Parathyroid adenoma (tissue), 2 donors: ENCODE data around the gene BICD1.

ENCODE experiments used
- H2AFZ ChIP-seq: fragments of 300-600 bp; sonication (generic); one replicate; pipeline ENCODE4 v1.7.0; 2017; ENCODE audit warnings: antibody characterized with exemption, mild to moderate bottlenecking
- H3K27ac ChIP-seq: fragments of 300-600 bp; sonication (generic); one replicate; pipeline ENCODE4 v1.7.0; 2017
- H3K27me3 ChIP-seq: fragments of 300-600 bp; sonication (generic); one replicate; pipeline ENCODE4 v1.7.0; 2017; ENCODE audit warnings: low read length; ENCODE audit not compliant: control insufficient read depth, insufficient read depth
- H3K36me3 ChIP-seq: fragments of 300-600 bp; sonication (generic); one replicate; pipeline ENCODE4 v1.7.0; 2017; ENCODE audit warnings: low read length; ENCODE audit not compliant: control insufficient read depth, insufficient read depth
- H3K4me1 ChIP-seq: fragments of 300-600 bp; sonication (generic); one replicate; pipeline ENCODE4 v1.7.0; 2017; ENCODE audit warnings: control low read depth
- H3K4me2 ChIP-seq: fragments of 300-600 bp; sonication (generic); one replicate; pipeline ENCODE4 v1.7.0; 2017; ENCODE audit warnings: low read length
- H3K4me3 ChIP-seq: fragments of 300-600 bp; sonication (generic); one replicate; pipeline ENCODE4 v1.7.0; 2017; ENCODE audit warnings: low read depth, low read length
- H3K79me2 ChIP-seq: fragments of 300-600 bp; sonication (generic); one replicate; pipeline ENCODE4 v1.7.0; 2017; ENCODE audit warnings: control low read depth
- H3K9ac ChIP-seq: fragments of 300-600 bp; sonication (generic); one replicate; pipeline ENCODE4 v1.7.0; 2017; ENCODE audit warnings: mild to moderate bottlenecking
- H3K9me3 ChIP-seq: fragments of 300-600 bp; sonication (generic); one replicate; pipeline ENCODE4 v1.7.0; 2017; ENCODE audit warnings: low read length; ENCODE audit not compliant: control insufficient read depth
- TF ChIP-seq, protein P1 (sequence below): fragments of 300-600 bp; sonication (generic); IDR thresholded peaks from one replicate; pipeline ENCODE4 v1.7.0; 2017; ENCODE audit warnings: antibody characterized with exemption, mild to moderate bottlenecking
- donor health status: primary hyperparathyroidism.

Gene BICD1

DNA sequence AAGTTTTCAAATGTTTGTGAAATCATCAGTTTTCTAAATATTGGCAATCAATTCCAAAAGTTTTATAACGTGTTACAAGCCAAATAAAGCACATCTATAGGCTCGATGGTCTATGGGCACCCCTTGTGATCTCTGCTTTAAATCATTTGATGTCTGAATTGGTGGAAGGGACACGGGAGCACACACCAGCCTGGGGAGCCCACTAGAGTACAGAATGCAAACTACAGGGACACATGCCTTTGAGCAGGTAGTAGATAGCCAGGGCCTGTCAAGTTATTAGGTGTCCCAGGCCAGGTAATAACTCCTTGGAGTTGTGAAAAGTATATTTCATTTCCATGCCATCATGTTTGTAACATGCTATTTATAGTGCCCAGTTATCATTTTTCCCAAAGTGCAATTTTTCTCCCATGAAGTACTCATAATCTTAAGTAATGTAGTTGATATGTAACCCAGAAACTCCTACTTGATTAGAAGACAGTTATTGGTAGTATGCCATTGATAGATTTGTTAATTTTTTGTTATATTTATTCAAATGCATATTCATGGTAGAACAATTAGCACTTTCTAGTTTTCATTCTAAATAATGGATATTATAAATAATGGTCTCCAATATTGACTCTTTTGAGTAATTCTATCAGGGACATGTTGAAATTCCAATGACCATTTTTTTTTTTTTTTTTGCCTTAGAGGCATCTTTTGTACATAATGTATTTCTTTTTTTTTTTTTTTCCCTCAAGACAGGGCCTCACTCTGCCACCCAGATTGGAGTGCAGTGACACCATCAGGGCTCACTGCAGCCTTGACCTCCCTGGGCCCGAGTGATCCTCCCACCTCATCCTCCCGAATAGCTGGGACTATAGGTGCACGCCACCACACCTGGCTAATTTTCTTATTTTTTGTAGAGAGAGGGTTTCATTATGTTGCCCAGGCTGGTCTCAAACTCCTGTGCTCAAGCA, 195.8 kb downstream of the BICD1 start:
- Histone ChIP-seq H3K79me2 (no peaks in the 10 kb centered on the region), H3K27me3 (no peaks in the 10 kb centered on the region), H3K4me2 (no peak overlapping the region), H3K4me1 (no peaks in the 10 kb centered on the region), H3K4me3 (no peak overlapping the region), H3K9me3 (no peaks in the 10 kb centered on the region), H3K27ac (no peak overlapping the region), H3K36me3 (no peaks in the 10 kb centered on the region), H2AFZ (no peak overlapping the region), H3K9ac (no peak overlapping the region)
- TF ChIP-seq, protein P1, sequence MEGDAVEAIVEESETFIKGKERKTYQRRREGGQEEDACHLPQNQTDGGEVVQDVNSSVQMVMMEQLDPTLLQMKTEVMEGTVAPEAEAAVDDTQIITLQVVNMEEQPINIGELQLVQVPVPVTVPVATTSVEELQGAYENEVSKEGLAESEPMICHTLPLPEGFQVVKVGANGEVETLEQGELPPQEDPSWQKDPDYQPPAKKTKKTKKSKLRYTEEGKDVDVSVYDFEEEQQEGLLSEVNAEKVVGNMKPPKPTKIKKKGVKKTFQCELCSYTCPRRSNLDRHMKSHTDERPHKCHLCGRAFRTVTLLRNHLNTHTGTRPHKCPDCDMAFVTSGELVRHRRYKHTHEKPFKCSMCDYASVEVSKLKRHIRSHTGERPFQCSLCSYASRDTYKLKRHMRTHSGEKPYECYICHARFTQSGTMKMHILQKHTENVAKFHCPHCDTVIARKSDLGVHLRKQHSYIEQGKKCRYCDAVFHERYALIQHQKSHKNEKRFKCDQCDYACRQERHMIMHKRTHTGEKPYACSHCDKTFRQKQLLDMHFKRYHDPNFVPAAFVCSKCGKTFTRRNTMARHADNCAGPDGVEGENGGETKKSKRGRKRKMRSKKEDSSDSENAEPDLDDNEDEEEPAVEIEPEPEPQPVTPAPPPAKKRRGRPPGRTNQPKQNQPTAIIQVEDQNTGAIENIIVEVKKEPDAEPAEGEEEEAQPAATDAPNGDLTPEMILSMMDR: peak; percentile 22

DNA sequence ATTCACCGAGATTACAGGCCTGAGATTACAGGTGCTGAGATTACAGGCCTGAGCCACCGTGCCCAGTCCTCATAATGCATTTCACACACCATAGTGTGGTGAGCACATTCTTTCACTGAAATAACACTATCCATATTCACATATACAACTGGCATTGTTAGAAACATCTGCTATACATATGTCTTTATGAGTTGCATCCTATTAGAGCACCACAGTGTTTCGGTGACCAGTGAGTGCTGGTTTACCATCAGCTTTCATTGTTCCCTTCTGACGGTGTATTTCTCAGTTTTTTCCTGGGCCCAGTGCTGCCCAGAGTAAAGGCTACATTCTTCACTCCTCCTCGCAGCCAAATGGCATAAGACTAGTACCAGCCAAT, 196.5 kb downstream of the BICD1 start:
- H3K36me3 ChIP-seq: no peaks in the 10 kb centered on the region
- H3K27me3 ChIP-seq: no peaks in the 10 kb centered on the region
- no peak overlapping the region for H3K27ac ChIP-seq
- H3K4me1 ChIP-seq: no peaks in the 10 kb centered on the region
- H3K4me2 ChIP-seq: no peak overlapping the region
- H3K9me3 ChIP-seq: no peaks in the 10 kb centered on the region
- no peak overlapping the region for H3K4me3 ChIP-seq
- H3K9ac ChIP-seq: no peak overlapping the region
- H2AFZ ChIP-seq: no peak overlapping the region
- H3K79me2 ChIP-seq: no peaks in the 10 kb centered on the region
- TF ChIP-seq, protein P1: no peak

DNA sequence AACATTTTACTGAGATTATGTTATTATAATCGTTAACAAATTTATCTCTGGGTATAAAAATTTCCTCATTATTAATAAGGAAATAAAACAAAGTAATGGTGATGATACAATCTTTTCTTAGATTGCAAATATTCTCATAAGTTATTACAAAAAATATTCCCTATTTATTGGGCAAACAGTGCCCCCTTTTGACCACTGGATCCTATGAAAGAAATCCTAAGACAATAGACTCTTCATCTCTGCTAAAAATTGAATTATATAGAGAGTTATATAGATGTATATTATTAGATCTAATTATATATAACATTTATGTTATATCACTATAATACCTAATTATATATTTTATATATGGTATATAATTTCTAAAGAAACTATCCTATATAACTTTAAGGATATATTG, 198.5 kb downstream of the BICD1 start:
- no peak overlapping the region for H3K27ac ChIP-seq
- no peaks in the 10 kb centered on the region for H3K36me3 ChIP-seq
- H3K27me3 ChIP-seq: no peaks in the 10 kb centered on the region
- no peak overlapping the region for H2AFZ ChIP-seq
- peaks cover 4% of the 10 kb centered on the region for H3K4me1 ChIP-seq
- no peaks in the 10 kb centered on the region for H3K79me2 ChIP-seq
- H3K9ac ChIP-seq: no peak overlapping the region
- no peaks in the 10 kb centered on the region for H3K9me3 ChIP-seq
- TF ChIP-seq, protein P1: peak; percentile 57
- no peak overlapping the region for H3K4me2 ChIP-seq
- no peak overlapping the region for H3K4me3 ChIP-seq

DNA sequence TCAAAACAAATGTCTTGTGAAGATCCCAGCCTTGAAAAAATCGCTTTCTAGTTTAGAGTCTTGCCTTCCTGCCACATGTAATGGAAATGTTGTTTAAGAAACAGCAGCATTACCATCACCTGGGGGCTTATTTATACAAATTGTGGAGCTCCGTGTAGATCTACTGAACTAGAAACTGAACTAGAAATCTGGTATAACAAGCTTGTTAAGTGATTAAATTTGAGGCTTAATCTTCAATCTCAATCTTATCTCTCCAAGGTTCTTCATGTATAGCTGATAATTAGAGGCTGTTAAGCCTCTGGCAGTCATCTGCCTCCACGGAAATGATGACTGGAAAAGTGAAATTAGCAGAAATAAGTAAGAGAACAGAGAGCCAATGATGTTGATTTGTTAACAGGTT, 200.7 kb downstream of the BICD1 start:
- no peak overlapping the region for H3K9ac ChIP-seq
- H3K27me3 ChIP-seq: no peaks in the 10 kb centered on the region
- peaks cover 4% of the 10 kb centered on the region for H3K4me1 ChIP-seq
- no peaks in the 10 kb centered on the region for H3K79me2 ChIP-seq
- H3K4me3 ChIP-seq: no peak overlapping the region
- H2AFZ ChIP-seq: no peak overlapping the region
- H3K4me2 ChIP-seq: no peak overlapping the region
- TF ChIP-seq, protein P1: no peak
- H3K9me3 ChIP-seq: no peaks in the 10 kb centered on the region
- H3K27ac ChIP-seq: no peak overlapping the region
- H3K36me3 ChIP-seq: no peaks in the 10 kb centered on the region
